Caki2 (cell line): ENCODE data around the gene OR8B12. TPM values are rescaled to one million over a fixed set of nuclear protein-coding genes. Genes with fewer than 3 reads are reported as not detected.
"Not testable (repeated sequence)": the region's sequence is repeated elsewhere in the genome, so short reads cannot be mapped to it uniquely, and the experiment has no call there.

Source experiments
- DNase-seq: peaks from one replicate; pipeline ENCODE4 v3.0.0-alpha.2; 2015; ENCODE audit warnings: low read depth
- in situ Hi-C: cut with HindIII; loops from 2 replicates; pipeline ENCODE4 v1.10.0; 2016; ENCODE audit warnings: low sequenced_read_pairs, low pct_unique_long_range_greater_than_20kb, mixed read lengths
- total RNA-seq: library from RNA; depleted of rRNA; stranded (reverse); fragments of >200 nt; shearing (Covaris generic); gene quantifications from 2 replicates; pipeline ENCODE4 v1.2.3, GENCODE V29; 2014; ENCODE audit warnings: low replicate concordance; rRNA removed

OR8B12 gene
- total RNA-seq, 1 experiment from 2014 or later: not detected

GRCh38 chr11:124535552-124536232 lies 7.8 kb downstream of the OR8B12 start:
- DNase-seq: no peak
- in situ Hi-C loops: no loop called here

GRCh38 chr11:124534051-124534450 lies 9.4 kb downstream of the OR8B12 start:
- DNase-seq: no peak

DNA sequence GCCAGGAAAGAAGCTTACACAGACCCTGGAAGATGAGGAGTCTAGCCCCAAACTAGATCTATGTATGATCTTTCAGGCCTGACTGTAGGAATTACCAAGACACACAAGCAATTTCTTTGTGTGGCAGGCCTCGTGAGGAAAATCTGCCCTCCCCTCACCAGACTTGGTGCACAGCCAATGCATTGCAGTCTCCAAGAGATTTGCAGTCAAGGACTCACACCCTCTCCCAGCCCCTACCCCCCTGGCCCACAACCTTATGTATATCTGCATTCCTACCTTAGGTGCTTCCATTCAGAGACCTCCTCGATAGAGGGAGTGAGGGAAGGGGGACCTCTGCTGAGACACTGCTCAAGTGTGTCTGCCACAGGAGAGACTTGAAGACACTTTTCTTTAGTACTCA lies 9.8 kb downstream of the OR8B12 start:
- in situ Hi-C loops: no loop called here
- no peak for DNase-seq

More at GRCh38 chr11:124534051-124534450, 9.4 kb downstream of the OR8B12 start:
- in situ Hi-C loops: no loop called here

GRCh38 chr11:124520550-124520854 lies 23.0 kb downstream of the OR8B12 start:
- DNase-seq: no peak
- in situ Hi-C loops: no loop called here

GRCh38 chr11:124519850-124520549 lies 23.5 kb downstream of the OR8B12 start:
- DNase-seq: no peak
- in situ Hi-C loops: no loop called here

DNA sequence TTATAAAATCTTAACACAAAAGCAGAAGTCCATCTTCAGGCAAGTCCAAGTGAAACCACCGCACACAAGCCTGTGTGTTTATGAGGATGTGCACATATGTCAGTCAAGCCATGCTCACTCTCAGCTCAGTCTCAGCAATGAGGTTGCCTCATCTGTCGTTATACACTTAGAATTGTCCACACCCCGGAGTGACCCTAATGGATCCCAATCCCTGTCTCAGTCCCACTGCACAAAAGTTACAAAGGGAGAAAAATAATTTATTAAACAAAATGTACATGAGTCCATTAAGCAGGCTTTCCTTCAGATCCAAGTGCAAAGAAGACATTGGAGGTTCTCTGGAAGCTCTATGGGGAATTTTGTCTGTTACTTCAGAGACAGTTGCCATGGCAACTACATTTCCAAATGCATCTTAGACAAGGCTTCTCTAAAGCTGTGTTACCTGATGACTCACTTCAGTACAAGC lies 24.4 kb downstream of the OR8B12 start:
- DNase-seq: no peak
- in situ Hi-C loops: no loop called here

DNA sequence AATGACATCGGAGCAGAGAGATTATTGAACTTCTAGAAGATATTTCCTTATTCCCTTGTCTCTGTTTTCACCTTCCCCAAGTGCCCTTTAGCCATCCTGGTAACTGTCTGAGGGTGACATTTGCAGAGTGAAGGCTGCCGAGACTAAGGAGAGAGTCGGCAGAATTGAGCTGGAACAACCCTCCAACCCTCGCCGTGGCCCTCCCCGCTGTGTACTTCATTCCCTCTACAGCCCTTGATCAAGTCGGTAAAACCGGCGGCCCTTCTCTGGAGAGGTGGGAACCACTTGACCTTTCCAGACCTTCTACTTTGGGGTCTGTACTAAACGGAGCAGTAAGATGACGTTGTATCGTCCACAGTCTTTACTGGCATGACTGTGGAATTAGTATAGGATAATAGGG lies 26.1 kb downstream of the OR8B12 start:
- in situ Hi-C loops: no loop called here
- DNase-seq: no peak

DNA sequence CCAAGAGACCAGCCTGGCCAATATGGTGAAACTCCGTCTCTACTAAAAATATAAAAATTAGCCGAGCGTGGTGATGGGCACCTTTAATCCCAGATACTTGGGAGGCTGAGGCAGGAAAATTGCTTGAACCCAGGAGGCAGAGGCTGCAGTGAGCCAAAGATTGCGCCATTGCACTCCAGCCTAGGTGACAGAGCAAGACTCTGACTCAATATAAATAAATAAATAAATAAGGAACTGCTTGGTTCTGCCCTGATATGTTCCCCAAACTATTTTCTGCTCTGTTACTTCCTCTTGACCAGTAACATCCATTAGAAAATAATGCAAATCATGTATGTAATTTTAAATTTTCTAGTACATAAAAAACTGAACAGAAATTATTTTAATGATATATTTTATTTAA lies 28.8 kb downstream of the OR8B12 start:
- in situ Hi-C loops, DNase-seq: not testable (repeated sequence)

DNA sequence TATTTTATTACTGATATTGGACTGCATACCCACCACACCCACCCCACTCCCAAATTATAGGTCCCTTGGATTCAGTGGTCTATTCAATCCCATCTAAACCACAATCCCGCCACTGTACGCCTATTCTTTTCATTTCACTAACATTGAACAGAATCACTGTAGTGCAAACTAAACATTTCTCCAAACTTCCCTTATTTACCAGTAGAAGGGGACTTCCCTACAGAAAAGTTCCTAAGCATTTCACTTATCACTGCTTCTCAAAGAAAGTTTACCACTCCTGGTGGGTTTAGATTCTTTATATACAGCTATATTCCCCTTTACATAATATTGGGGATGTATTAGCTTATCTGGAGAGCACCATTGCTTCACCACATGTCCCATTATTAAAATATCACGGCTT lies 29.3 kb downstream of the OR8B12 start:
- in situ Hi-C loops: no loop called here
- DNase-seq: no peak

DNA sequence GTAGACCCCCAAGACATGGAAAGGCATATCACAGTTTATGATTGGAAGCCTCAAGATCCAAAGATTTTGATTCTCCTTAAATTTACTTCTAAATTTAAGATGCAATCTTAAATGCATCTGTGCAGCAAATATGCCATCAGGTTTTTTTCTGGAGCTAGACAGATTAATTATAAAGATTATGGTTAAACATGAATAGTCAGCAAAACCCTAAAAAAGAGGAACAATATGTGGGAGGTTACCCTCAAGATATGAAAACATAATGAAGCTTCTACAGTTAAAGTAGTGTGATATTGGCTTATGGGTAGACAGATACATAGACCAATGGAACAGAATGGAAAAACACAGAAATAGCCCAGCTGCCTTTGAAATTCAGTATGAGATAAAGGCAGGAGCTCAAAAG lies 31.7 kb downstream of the OR8B12 start:
- no peak for DNase-seq
- in situ Hi-C loops: no loop called here

- DNase-seq: no peak
- in situ Hi-C loops: no loop called here
Measured at GRCh38 chr11:124510279-124510678, 33.2 kb downstream of the OR8B12 start.

DNA sequence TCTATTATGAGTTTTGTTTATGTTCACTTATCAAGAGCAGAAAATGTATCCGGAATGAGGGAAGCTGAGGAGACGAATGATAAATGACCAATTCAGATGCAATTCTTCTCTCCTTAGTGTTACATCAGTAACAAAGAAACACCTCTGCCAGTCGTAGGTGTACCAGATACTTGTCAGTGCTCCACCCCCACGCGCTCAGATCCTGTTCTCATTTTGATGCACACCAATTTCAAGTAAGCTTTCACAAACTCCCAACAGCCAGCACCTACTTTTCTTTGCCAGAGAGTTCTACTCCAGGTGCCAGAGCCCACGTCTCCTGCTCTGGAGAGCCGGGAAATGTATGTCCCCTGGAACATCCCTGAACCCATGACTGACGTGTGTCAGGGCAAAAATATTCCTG lies 43.7 kb downstream of the OR8B12 start:
- in situ Hi-C loops: no loop called here
- no peak for DNase-seq

DNA sequence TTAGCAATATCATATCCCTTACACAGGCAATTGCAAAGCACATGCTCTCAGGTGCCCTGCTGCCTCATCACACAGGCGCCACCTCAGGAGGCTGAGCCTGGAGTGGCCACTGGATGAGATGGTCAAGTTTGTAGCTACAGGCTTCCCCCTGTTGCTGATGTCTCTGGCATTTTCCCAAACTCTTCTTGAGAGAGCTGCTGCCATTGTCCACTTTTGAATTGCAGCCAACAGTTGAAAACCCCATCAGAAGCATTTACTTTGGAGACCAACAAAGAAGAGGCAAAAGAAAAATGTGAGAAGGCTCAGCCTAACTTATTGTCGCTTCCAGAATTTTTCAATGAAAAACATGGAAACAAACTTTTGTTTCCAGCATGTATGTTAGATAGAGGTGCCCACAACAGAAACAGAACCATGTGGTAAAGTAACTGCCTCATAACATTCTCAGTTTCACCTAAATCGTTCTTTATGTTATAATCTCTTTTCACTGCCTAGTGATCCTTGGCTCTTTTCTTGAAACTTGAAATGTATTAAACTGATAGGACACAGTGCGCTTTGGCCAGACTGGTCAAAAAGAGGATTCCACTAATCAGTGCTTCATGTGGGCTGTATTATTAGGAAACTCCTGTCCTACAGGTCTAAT lies 50.3 kb downstream of the OR8B12 start:
- in situ Hi-C loops: no loop called here
- no peak for DNase-seq

Other genes with a start within 250 kb of the OR8B12 start
- gene OR8D1, start 229.7 kb downstream of the OR8B12 start, total RNA-seq: not detected in 2 replicates
- not detected in 2 replicates for gene OR8D2, start 223.5 kb downstream of the OR8B12 start, total RNA-seq
- gene OR8B2, start 159.2 kb downstream of the OR8B12 start, total RNA-seq: not detected in 2 replicates
- not detected in 2 replicates for gene OR8B3, start 144.6 kb downstream of the OR8B12 start, total RNA-seq
- not detected in 2 replicates for gene OR8B4, start 118.8 kb downstream of the OR8B12 start, total RNA-seq
- not detected in 2 replicates for gene OR8B8, start 98.0 kb downstream of the OR8B12 start, total RNA-seq
- gene OR8A1, start 26.3 kb upstream of the OR8B12 start, total RNA-seq: not detected in 2 replicates
- not detected in 2 replicates for gene PANX3, start 67.8 kb upstream of the OR8B12 start, total RNA-seq
- gene TBRG1, start 79.2 kb upstream of the OR8B12 start, total RNA-seq: 11.1 and 19.3 TPM in 2 replicates
- 9.2 and 14.1 TPM in 2 replicates for gene SIAE, start 130.1 kb upstream of the OR8B12 start, total RNA-seq
- 5.3 and 7.3 TPM in 2 replicates for gene SPA17, start 130.2 kb upstream of the OR8B12 start, total RNA-seq
- gene NRGN, start 196.3 kb upstream of the OR8B12 start, total RNA-seq: 1.4 TPM in 1 of 2 replicates, not detected in the other
- not detected in 2 replicates for gene VSIG2, start 208.6 kb upstream of the OR8B12 start, total RNA-seq
- 0.96 and 2.5 TPM in 2 replicates for gene ESAM, start 218.6 kb upstream of the OR8B12 start, total RNA-seq